H1 (cell line): Measurements from ENCODE around the gene GSG1L. TPM values are rescaled to one million over a fixed set of nuclear protein-coding genes. Genes with fewer than 3 reads are reported as not detected.

Experiments
- CTCF ChIA-PET: fragments of 300-600 bp; sonication (Branson Sonifier 250); formaldehyde crosslinking; loops from one replicate; lab custom pipeline; 2021; ENCODE audit not compliant: partially characterized antibody; lab: Charles Lee
- POLR2A ChIA-PET: fragments of 300-600 bp; sonication (Branson Sonifier 250); formaldehyde crosslinking; loops from one replicate; lab custom pipeline; 2021; ENCODE audit warnings: inconsistent platforms; ENCODE audit not compliant: partially characterized antibody; lab: Charles Lee
- DNase-seq, 2 experiments: peaks; one replicate each; pipeline versions ENCODE4 v3.0.0 to v3.0.0-alpha.2; 2010 to 2022; ENCODE audit warnings: low spot score in 2 of 2, low read depth in 1 of 2, mixed read lengths in 1 of 2
- FAIRE-seq: peaks from 2 replicates; lab custom pipeline; 2011; peaks lifted over from hg19 to GRCh38; lab: Jason Lieb, UNC
- H2AFZ ChIP-seq: 2 replicates; pipeline ENCODE4 v1.8.1; 2012; ENCODE audit warnings: low read length, inconsistent platforms
- H2AK5ac ChIP-seq: 2 replicates; pipeline ENCODE4 v1.6.1; 2013; ENCODE audit warnings: low read depth, low read length
- H2BK120ac ChIP-seq: replicated peaks from 2 replicates; pipeline ENCODE3; 2013; ENCODE audit warnings: low read depth, low read length, inconsistent platforms
- H2BK12ac ChIP-seq: 2 replicates; pipeline ENCODE4 v1.6.1; 2013; ENCODE audit warnings: low read depth, low read length
- H2BK15ac ChIP-seq: 2 replicates; pipeline ENCODE4 v1.6.1; 2013; ENCODE audit warnings: low read length
- H2BK20ac ChIP-seq: 2 replicates; pipeline ENCODE4 v1.6.1; 2013; ENCODE audit warnings: low read length
- H2BK5ac ChIP-seq: 2 replicates; pipeline ENCODE4 v1.6.1; 2013; ENCODE audit warnings: low read depth, low read length
- H3K14ac ChIP-seq: 2 replicates; pipeline ENCODE4 v1.6.1; 2013; ENCODE audit warnings: inconsistent platforms; ENCODE audit not compliant: insufficient read length
- H3K18ac ChIP-seq: 2 replicates; pipeline ENCODE4 v1.6.1; 2013; ENCODE audit warnings: low read length; ENCODE audit errors: extremely low read depth
- H3K23ac ChIP-seq: 2 replicates; pipeline ENCODE4 v1.6.1; 2013; ENCODE audit warnings: inconsistent platforms; ENCODE audit not compliant: insufficient read length
- H3K23me2 ChIP-seq: 2 replicates; pipeline ENCODE4 v1.6.1; 2013; ENCODE audit warnings: low read depth, low read length
- H3K27ac ChIP-seq: 2 replicates; pipeline ENCODE4 v1.6.1; 2011; ENCODE audit warnings: low read depth, low read length, inconsistent platforms
- H3K27me3 ChIP-seq, 4 experiments: replicated peaks in 1 of 4; 1 replicate in 1 of 4; 2 replicates in 3 of 4; pipeline versions ENCODE4 v1.6.1 to v1.8.1; 2011 to 2013; ENCODE audit warnings: low read length in 3 of 4, mild to moderate bottlenecking in 3 of 4, inconsistent platforms in 2 of 4, mixed read lengths in 2 of 4, moderate library complexity in 1 of 4; ENCODE audit not compliant: control insufficient read depth in 3 of 4, insufficient read depth in 3 of 4; ENCODE audit errors: extremely low read depth in 1 of 4
- H3K36me3 ChIP-seq, 4 experiments: 2 replicates each; pipeline versions ENCODE4 v1.6.1 to v1.8.1; 2011 to 2013; ENCODE audit warnings: mild to moderate bottlenecking in 4 of 4, low read length in 3 of 4, moderate library complexity in 2 of 4, control low read depth in 1 of 4, inconsistent platforms in 1 of 4; ENCODE audit not compliant: insufficient read depth in 4 of 4, control insufficient read depth in 2 of 4
- H3K4ac ChIP-seq: replicated peaks from 2 replicates; pipeline ENCODE3; 2013; ENCODE audit warnings: low read length, low read depth, mixed read lengths, inconsistent platforms; ENCODE audit not compliant: insufficient read length
- H3K4me1 ChIP-seq, 4 experiments: replicated peaks in 1 of 4; 1 replicate in 1 of 4; 2 replicates in 3 of 4; pipeline versions ENCODE4 v1.6.1 to v1.8.1; 2011 to 2013; ENCODE audit warnings: low read length in 3 of 4, inconsistent platforms in 2 of 4, mixed read lengths in 1 of 4; ENCODE audit not compliant: insufficient read depth in 4 of 4, control insufficient read depth in 3 of 4
- H3K4me2 ChIP-seq, 2 experiments: 2 replicates each; pipeline versions ENCODE4 v1.6.1 to v1.8.1; 2011 to 2013; ENCODE audit warnings: low read depth in 2 of 2, low read length in 2 of 2, control low read depth in 1 of 2, inconsistent platforms in 1 of 2, mild to moderate bottlenecking in 1 of 2; ENCODE audit not compliant: insufficient read depth in 1 of 2
- H3K4me3 ChIP-seq, 4 experiments: fragments of 200-600, 300-600 bp in 1 of 4; sonication (generic), shearing (Covaris generic), sonication (Bioruptor Twin) in 1 of 4; 2 replicates each; pipeline versions ENCODE4 v1.5.1 to v1.8.1; 2011 to 2016; ENCODE audit warnings: low read length in 4 of 4, low read depth in 3 of 4, control low read depth in 2 of 4, inconsistent platforms in 2 of 4, mild to moderate bottlenecking in 2 of 4, mixed read lengths in 1 of 4, moderate library complexity in 1 of 4; ENCODE audit not compliant: insufficient read depth in 2 of 4; ENCODE audit errors: extremely low read depth in 1 of 4
- H3K56ac ChIP-seq: replicated peaks from 2 replicates; pipeline ENCODE3; 2013; ENCODE audit warnings: low read depth, mild to moderate bottlenecking, mixed read lengths, low read length, inconsistent platforms; ENCODE audit not compliant: insufficient read length
- H3K79me1 ChIP-seq: 2 replicates; pipeline ENCODE4 v1.6.1; 2013; ENCODE audit warnings: low read depth, low read length, control low read depth
- H3K79me2 ChIP-seq, 2 experiments: 2 replicates each; pipeline versions ENCODE4 v1.6.1 to v1.8.1; 2012 to 2013; ENCODE audit warnings: low read length in 2 of 2, mild to moderate bottlenecking in 2 of 2, inconsistent platforms in 1 of 2; ENCODE audit not compliant: insufficient read depth in 2 of 2, control insufficient read depth in 1 of 2
- H3K9ac ChIP-seq, 4 experiments: replicated peaks in 1 of 4; 1 replicate in 1 of 4; 2 replicates in 3 of 4; pipeline versions ENCODE4 v1.6.1 to v1.8.1; 2011 to 2013; ENCODE audit warnings: low read depth in 3 of 4, low read length in 3 of 4, control low read depth in 2 of 4, mild to moderate bottlenecking in 2 of 4, moderate library complexity in 2 of 4, inconsistent platforms in 1 of 4; ENCODE audit errors: extremely low read depth in 1 of 4
- H3K9me3 ChIP-seq, 2 experiments: 2 replicates each; pipeline versions ENCODE4 v1.6.1 to v1.8.1; 2012 to 2013; ENCODE audit warnings: mild to moderate bottlenecking in 2 of 2, moderate library complexity in 2 of 2, control low read depth in 1 of 2, inconsistent platforms in 1 of 2, low read depth in 1 of 2, low read length in 1 of 2, mixed read lengths in 1 of 2; ENCODE audit not compliant: insufficient read depth in 2 of 2
- H4K20me1 ChIP-seq, 2 experiments: replicated peaks in 1 of 2; 2 replicates each; pipeline versions ENCODE3 to v1.8.1; 2011 to 2013; ENCODE audit warnings: inconsistent platforms in 2 of 2, low read length in 2 of 2, mild to moderate bottlenecking in 1 of 2; ENCODE audit not compliant: insufficient read depth in 2 of 2, control insufficient read depth in 1 of 2
- H4K5ac ChIP-seq: 2 replicates; pipeline ENCODE4 v1.6.1; 2013; ENCODE audit warnings: low read length, low read depth, mixed read lengths, inconsistent platforms; ENCODE audit not compliant: insufficient read length
- H4K8ac ChIP-seq: 2 replicates; pipeline ENCODE4 v1.8.0; 2013; ENCODE audit warnings: mild to moderate bottlenecking, moderate library complexity, low read length, inconsistent platforms; ENCODE audit not compliant: insufficient read depth; ENCODE audit errors: extremely low read depth
- H4K91ac ChIP-seq: replicated peaks from 2 replicates; pipeline ENCODE3; 2013; ENCODE audit warnings: low read length, mixed read lengths, inconsistent platforms; ENCODE audit not compliant: insufficient read length
- EGR1 ChIP-seq: IDR thresholded peaks from 2 replicates; pipeline ENCODE4 v1.6.1; 2011; ENCODE audit warnings: low read depth, low read length, borderline replicate concordance
- EP300 ChIP-seq, 2 experiments: IDR thresholded peaks; 1 replicate in 1 of 2; 2 replicates in 1 of 2; pipeline ENCODE4 v1.6.1; 2011 to 2012; ENCODE audit warnings: low read depth in 2 of 2, low read length in 2 of 2, mild to moderate bottlenecking in 2 of 2, borderline replicate concordance in 1 of 2, inconsistent platforms in 1 of 2, moderate library complexity in 1 of 2
- HDAC2 ChIP-seq, 2 experiments: fragments of 300-600 bp in 1 of 2; sonication (generic) in 1 of 2; IDR thresholded peaks; 2 replicates each; pipeline ENCODE4 v1.6.1; 2011 to 2012; ENCODE audit warnings: low read depth in 2 of 2, low read length in 2 of 2, mild to moderate bottlenecking in 2 of 2, moderate library complexity in 2 of 2, borderline replicate concordance in 1 of 2, inconsistent platforms in 1 of 2
- POLR2A ChIP-seq, 2 experiments: IDR thresholded peaks; 1 replicate in 1 of 2; 2 replicates in 1 of 2; pipeline ENCODE4 v1.6.1; 2011; ENCODE audit warnings: low read depth in 2 of 2, low read length in 2 of 2, mild to moderate bottlenecking in 2 of 2; ENCODE audit errors: control extremely low read depth in 1 of 2
- POLR2AphosphoS5 ChIP-seq: IDR thresholded peaks from 2 replicates; pipeline ENCODE4 v1.6.1; 2011; ENCODE audit warnings: low read depth, low read length
- SP2 ChIP-seq: IDR thresholded peaks from 2 replicates; pipeline ENCODE4 v1.6.1; 2012; ENCODE audit warnings: mild to moderate bottlenecking, low read length, inconsistent platforms
- WGBS, 2 experiments: shearing (Covaris generic) in 1 of 2; methylation state at CpG; one replicate each; pipeline versions ENCODE4 v1.1.6 to v1.1.7; 2013 to 2015; ENCODE audit warnings: low lambda C conversion rate in 2 of 2, mixed read lengths in 2 of 2, inconsistent platforms in 1 of 2, low coverage in 1 of 2, missing lambda C conversion rate in 1 of 2; ENCODE audit not compliant: insufficient replicate concordance in 2 of 2, insufficient coverage in 1 of 2, insufficient read length in 1 of 2; ENCODE audit errors: extremely low coverage in 1 of 2, missing lambda C conversion rate in 1 of 2; 5-methylcytosine and 5-hydroxymethylcytosine counted together
- polyA plus RNA-seq, 7 experiments: library from polyadenylated mRNA; depleted of rRNA in 3 of 7; stranded (reverse) in 5 of 7; unstranded in 2 of 7; fragments of >200 nt in 5 of 7; fragments of 200-250 nt in 2 of 7; gene quantifications; 1 replicate in 5 of 7; 2 replicates in 1 of 7; 4 replicates in 1 of 7; pipeline versions ENCODE4 v1.2.1 to v1.2.3, GENCODE V29; 2011 to 2013; ENCODE audit warnings: missing spikeins in 2 of 7, mixed read lengths in 2 of 7
- total RNA-seq: library from RNA; stranded (reverse); fragmentation: NEBNext Ultra II Directional; extraction: Animal tissue kit (Norgen Biotek cat#: 25700); gene quantifications from 2 replicates; pipeline ENCODE4 v1.2.1, GENCODE V29; 2021

Gene GSG1L
- total and polyA plus RNA-seq, 2 of the 8 experiments (the other 6 are each of a cell fraction or from before 2014, with no cell fraction given): 0.71 to 1.1 TPM

DNA sequence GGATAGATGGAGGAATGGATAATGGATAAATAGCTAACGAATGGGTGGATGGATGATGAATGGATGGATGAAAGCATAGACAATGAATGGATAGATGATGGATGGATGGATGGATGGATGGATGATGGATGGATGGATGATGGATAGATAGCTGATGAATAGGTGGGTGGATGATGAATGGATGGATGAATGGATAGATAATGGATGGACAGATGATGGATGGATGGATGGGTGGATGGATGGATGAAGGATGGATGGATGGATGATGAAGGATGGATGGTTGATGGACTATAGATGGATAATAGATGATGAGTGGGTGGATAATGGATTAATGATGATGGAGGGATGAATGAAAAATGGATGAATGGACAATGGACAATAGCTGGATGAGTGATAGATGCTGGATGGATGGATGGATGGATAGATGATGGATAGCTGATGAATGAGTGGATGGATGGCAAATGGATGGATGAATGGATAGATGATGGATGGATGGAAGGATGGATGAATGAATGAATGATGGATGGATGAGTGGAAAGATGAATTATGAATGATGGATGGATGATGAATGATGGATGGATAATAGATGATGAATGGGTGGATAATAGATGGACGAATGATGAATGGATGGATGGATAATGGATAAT, 273.8 kb downstream of the GSG1L start:
- Histone ChIP-seq H2AK5ac (no peak overlapping the region), H3K9me3 (no peaks in the 10 kb centered on the region), H3K27me3 (no peaks in the 10 kb centered on the region), H2BK20ac (no peak overlapping the region), H3K4me3 (no peak overlapping the region), H2BK120ac (no peak overlapping the region), H3K9ac (no peak overlapping the region), H3K14ac (no peak overlapping the region), H3K4ac (no peak overlapping the region), H3K56ac (peak overlapping the region; percentile 92), H2BK15ac (no peak overlapping the region), H3K79me2 (no peaks in the 10 kb centered on the region), H2BK5ac (no peak overlapping the region), H2AFZ (no peak overlapping the region), H3K36me3 (no peaks in the 10 kb centered on the region), H4K20me1 (peaks cover 0 to 9% of the 10 kb centered on the region in 2 experiments), H4K8ac (no peak overlapping the region), H3K4me2 (no peak overlapping the region), H3K27ac (no peak overlapping the region), H4K91ac (no peak overlapping the region), H4K5ac (no peak overlapping the region), H3K79me1 (no peaks in the 10 kb centered on the region), H3K4me1 (no peaks in the 10 kb centered on the region), H3K23ac (no peak overlapping the region), H3K18ac (no peak overlapping the region), H2BK12ac (no peak overlapping the region), H3K23me2 (peaks cover 15% of the 10 kb centered on the region; the same call in 1 of the 2 replicates)
- POLR2A ChIA-PET: interaction anchor here (1.4 kb wide), 1 partner anchor 12 kb away, joined by 3 read pairs; no protein-coding TSS in a partner anchor
- DNase-seq (no peak), FAIRE-seq (no peak)
- 74 to 100% methylated on average over 1 to 2 of the region's 2 CpGs for WGBS, 2 experiments
- CTCF ChIA-PET: interaction anchor here (0.6 to 3.8 kb wide), 7 partner anchors 10 to 153 kb away, joined by 3 to 19 read pairs (median 3); no protein-coding TSS in a partner anchor
- TF ChIP-seq EP300 (IDR thresholded peaks at IDR 0.05; ENCODE audit: borderline replicate concordance in 1 of 2, low read depth in 2 of 2, low read length in 2 of 2) (no peak), EGR1 (no peak), SP2 (no peak), HDAC2 (IDR thresholded peaks at IDR 0.05; ENCODE audit: borderline replicate concordance in 1 of 2, low read depth in 2 of 2, low read length in 2 of 2) (no peak), POLR2A (IDR thresholded peaks at IDR 0.05; ENCODE audit: control extremely low read depth in 1 of 2, low read depth in 2 of 2, low read length in 2 of 2) (no peak), POLR2AphosphoS5 (no peak)
